Measurements from ENCODE around the gene AFG3L2.

AFG3L2 gene

GRCh38 chr18:12325726-12326245 lies 51.2 kb downstream of the AFG3L2 start:
- DNase-seq (ENCODE audit: low spot score), result no peak

GRCh38 chr18:12324991-12325725 lies 51.9 kb downstream of the AFG3L2 start:
- no peak for DNase-seq (ENCODE audit: low spot score)

- DNase-seq (ENCODE audit: low spot score), result peak; percentile 72
Observed at GRCh38 chr18:12321333-12321732, 55.7 kb downstream of the AFG3L2 start.

GRCh38 chr18:12318857-12319256 lies 58.2 kb downstream of the AFG3L2 start:
- DNase-seq (ENCODE audit: low spot score), result no peak

- no peak for DNase-seq (ENCODE audit: low spot score)
Observed at GRCh38 chr18:12318334-12318697, 58.7 kb downstream of the AFG3L2 start.

- peak; percentile 64 for DNase-seq (ENCODE audit: low spot score)
Observed at GRCh38 chr18:12317664-12318333, 59.2 kb downstream of the AFG3L2 start.

GRCh38 chr18:12315911-12316310 lies 61.1 kb downstream of the AFG3L2 start:
- DNase-seq (ENCODE audit: low spot score), result no peak

- DNase-seq (ENCODE audit: low spot score), result no peak
Observed at GRCh38 chr18:12315490-12315889, 61.5 kb downstream of the AFG3L2 start.

GRCh38 chr18:12314591-12315305 lies 62.3 kb downstream of the AFG3L2 start:
- DNase-seq (ENCODE audit: low spot score), result no peak

- no peak for DNase-seq (ENCODE audit: low spot score)
Observed at GRCh38 chr18:12313530-12314245, 63.3 kb downstream of the AFG3L2 start.

GRCh38 chr18:12312976-12313375 lies 64.1 kb downstream of the AFG3L2 start:
- no peak for DNase-seq (ENCODE audit: low spot score)

GRCh38 chr18:12310762-12311161 lies 66.3 kb downstream of the AFG3L2 start:
- DNase-seq (ENCODE audit: low spot score), result no peak

- DNase-seq (ENCODE audit: low spot score), result peak; percentile 61
Observed at GRCh38 chr18:12309683-12310198, 67.3 kb downstream of the AFG3L2 start.

- DNase-seq (ENCODE audit: low spot score), result peak; percentile 89
Observed at GRCh38 chr18:12308386-12309100, 68.5 kb downstream of the AFG3L2 start.

- peak; percentile 81 for DNase-seq (ENCODE audit: low spot score)
Observed at GRCh38 chr18:12307701-12308385, 69.2 kb downstream of the AFG3L2 start, which contains the start of gene TUBB6. Gene TUBB6, plus strand, starts transcription at chr18:12308241. Its CDS starts 52 bp downstream, at chr18:12308293.

- DNase-seq (ENCODE audit: low spot score), result peak; percentile 59
Observed at GRCh38 chr18:12306752-12307700, 70.0 kb downstream of the AFG3L2 start.

- no peak for DNase-seq (ENCODE audit: low spot score)
Observed at GRCh38 chr18:12305930-12306629, 70.9 kb downstream of the AFG3L2 start.

- DNase-seq (ENCODE audit: low spot score), result no peak
Observed at GRCh38 chr18:12305211-12305610, 71.8 kb downstream of the AFG3L2 start.
